ENCODE data around the gene DDX60. TPM values are rescaled to one million over a fixed set of nuclear protein-coding genes. Genes with fewer than 3 reads are reported as not detected.

The DDX60 gene
- total RNA-seq, 3 donors from 2014 or later: 9.5 to 19.5 (median 11.0) TPM

GRCh38 chr4:168208957-168209614 is 109.5 kb downstream of the DDX60 start:
- no peak for DNase-seq (ENCODE audit: low spot score in 2 of 2)

GRCh38 chr4:168203233-168203911 is 115.2 kb downstream of the DDX60 start:
- peaks cover 14 to 15% of the 10 kb centered on the region in 2 donors for H3K9me3 ChIP-seq

More at GRCh38 chr4:168208957-168209614, 109.5 kb downstream of the DDX60 start:
- intact Hi-C loops (cut with DNase I; ENCODE audit: low total_unique reads): no loop called here
- no peak for TF ChIP-seq POLR2AphosphoS5 (IDR thresholded peaks at IDR 0.05)
- no peak for TF ChIP-seq POLR2A (IDR thresholded peaks at IDR 0.05)
- no peak for TF ChIP-seq CTCF (IDR thresholded peaks at IDR 0.05)
- H3K4me1 ChIP-seq: no peaks in the 10 kb centered on the region
- no peaks in the 10 kb centered on the region for H3K27me3 ChIP-seq
- H3K4me3 ChIP-seq: no peak overlapping the region
- no peaks in the 10 kb centered on the region for H3K9me3 ChIP-seq
- H3K36me3 ChIP-seq: no peaks in the 10 kb centered on the region
- no peak overlapping the region for H3K27ac ChIP-seq

GRCh38 chr4:168200685-168201084 is 117.9 kb downstream of the DDX60 start:
- no peak for DNase-seq (ENCODE audit: low spot score in 2 of 2)
- Histone ChIP-seq H3K9me3 (peaks cover 15% of the 10 kb centered on the region in 2 donors), H3K4me1 (no peaks in the 10 kb centered on the region), H3K27me3 (no peaks in the 10 kb centered on the region), H3K4me3 (no peak overlapping the region), H3K27ac (no peak overlapping the region), H3K36me3 (no peaks in the 10 kb centered on the region)
- intact Hi-C loops (cut with DNase I; ENCODE audit: low total_unique reads): no loop called here
- no peak for TF ChIP-seq POLR2AphosphoS5 (IDR thresholded peaks at IDR 0.05)

More at GRCh38 chr4:168203233-168203911, 115.2 kb downstream of the DDX60 start:
- TF ChIP-seq CTCF (IDR thresholded peaks at IDR 0.05) (no peak), POLR2AphosphoS5 (IDR thresholded peaks at IDR 0.05) (no peak), POLR2A (IDR thresholded peaks at IDR 0.05) (no peak)
- no peak for DNase-seq (ENCODE audit: low spot score in 2 of 2)
- Histone ChIP-seq H3K27me3 (no peaks in the 10 kb centered on the region), H3K4me1 (no peaks in the 10 kb centered on the region), H3K27ac (no peak overlapping the region), H3K4me3 (no peak overlapping the region), H3K36me3 (no peaks in the 10 kb centered on the region)
- intact Hi-C loops (cut with DNase I; ENCODE audit: low total_unique reads): no loop called here

- intact Hi-C loops (cut with DNase I; ENCODE audit: low total_unique reads): no loop called here
- no peaks in the 10 kb centered on the region for H3K27me3 ChIP-seq
- no peak for DNase-seq (ENCODE audit: low spot score in 2 of 2)
Observed at GRCh38 chr4:168199260-168199957, 119.1 kb downstream of the DDX60 start.

GRCh38 chr4:168197926-168198325 is 120.6 kb downstream of the DDX60 start:
- no peak for TF ChIP-seq POLR2A (IDR thresholded peaks at IDR 0.05)
- no peak for TF ChIP-seq CTCF (IDR thresholded peaks at IDR 0.05)
- TF ChIP-seq POLR2AphosphoS5 (IDR thresholded peaks at IDR 0.05): no peak
- H3K36me3 ChIP-seq: no peaks in the 10 kb centered on the region
- H3K27me3 ChIP-seq: no peaks in the 10 kb centered on the region
- DNase-seq (ENCODE audit: low spot score in 2 of 2): no peak
- intact Hi-C loops (cut with DNase I; ENCODE audit: low total_unique reads): no loop called here
- no peaks in the 10 kb centered on the region for H3K4me1 ChIP-seq
- H3K27ac ChIP-seq: no peak overlapping the region
- H3K4me3 ChIP-seq: no peak overlapping the region
- peaks cover 5% of the 10 kb centered on the region in 2 donors for H3K9me3 ChIP-seq

More at GRCh38 chr4:168199260-168199957, 119.1 kb downstream of the DDX60 start:
- H3K9me3 ChIP-seq: peaks cover 15% of the 10 kb centered on the region in 2 donors
- TF ChIP-seq POLR2A (IDR thresholded peaks at IDR 0.05): no peak
- no peak for TF ChIP-seq POLR2AphosphoS5 (IDR thresholded peaks at IDR 0.05)
- TF ChIP-seq CTCF (IDR thresholded peaks at IDR 0.05): no peak
- H3K4me3 ChIP-seq: no peak overlapping the region
- no peaks in the 10 kb centered on the region for H3K36me3 ChIP-seq
- H3K27ac ChIP-seq: no peak overlapping the region
- no peaks in the 10 kb centered on the region for H3K4me1 ChIP-seq
